Transverse colon (tissue), 4 donors: ENCODE measurements around the gene ALG1. TPM values are rescaled to one million over a fixed set of nuclear protein-coding genes. Genes with fewer than 3 reads are reported as not detected.
A peak's percentile ranks its signal among the peaks of the same experiment; 100 is the strongest.
"Not testable (repeated sequence)": the region's sequence is repeated elsewhere in the genome, so short reads cannot be mapped to it uniquely, and the experiment has no call there.

Experiments used
- DNase-seq: peaks from one replicate; pipeline ENCODE4 v3.0.0-alpha.2; 2019
- H3K27ac ChIP-seq, 4 donors: fragments of 200-600 bp; sonication (generic); 2 replicates each; pipeline ENCODE4 v1.5.1; 2016 to 2018; ENCODE audit warnings: inconsistent platforms in 4 of 4
- H3K27me3 ChIP-seq: fragments of 200-600 bp; sonication (generic); 2 replicates; pipeline ENCODE4 v1.5.1; 2017; ENCODE audit warnings: inconsistent platforms
- H3K36me3 ChIP-seq, 4 donors: fragments of 200-600 bp; sonication (generic); 2 replicates each; pipeline ENCODE4 v1.5.1; 2017 to 2019; ENCODE audit warnings: inconsistent platforms in 4 of 4
- H3K4me1 ChIP-seq, 4 donors: fragments of 200-600 bp; sonication (generic); 2 replicates each; pipeline ENCODE4 v1.5.1; 2017 to 2020; ENCODE audit warnings: inconsistent platforms in 4 of 4
- H3K4me3 ChIP-seq, 4 donors: fragments of 200-600 bp; sonication (generic); 1 replicate in 1 of 4; 2 replicates in 3 of 4; pipeline versions ENCODE4 v1.5.1 to v1.6.1; 2017 to 2019; ENCODE audit warnings: inconsistent platforms in 4 of 4
- H3K9me3 ChIP-seq, 2 donors: fragments of 200-600 bp; sonication (generic); 2 replicates each; pipeline ENCODE4 v1.5.1; 2017 to 2019; ENCODE audit warnings: inconsistent platforms in 2 of 2
- WGBS, 2 donors: methylation state at CpG; one replicate each; pipeline ENCODE4 v1.1.5; 2018; ENCODE audit warnings: low coverage in 1 of 2; 5-methylcytosine and 5-hydroxymethylcytosine counted together
- in situ Hi-C, 4 donors: fragments of 200-750 bp; cut with MboI; loops; one replicate each; pipeline versions ENCODE4 v1.15.0 to v1.15.1; 2017; ENCODE audit warnings: low sequenced_read_pairs in 3 of 4, low pct_ligation_motif_present in 1 of 4, low pct_unique_long_range_greater_than_20kb in 1 of 4
- intact Hi-C: fragments of 100-400 bp; cut with DNase I; formaldehyde crosslinking; loops from one replicate; pipeline ENCODE4 v1.15.1; 2023; ENCODE audit warnings: low total_unique reads
- total RNA-seq, 4 donors: library from RNA; depleted of rRNA; stranded (reverse); fragments of >200 nt; gene quantifications; one replicate each; pipeline ENCODE4 v1.1.0, GENCODE V29; 2016
- TF ChIP-seq, protein P1 (sequence below), 5 experiments: fragments of 200-600 bp in 3 of 5; fragments of 450-650 bp in 2 of 5; sonication (generic) in 3 of 5; IDR thresholded peaks; 1 replicate in 2 of 5; 2 replicates in 3 of 5; pipeline ENCODE4 v1.5.1; 2016 to 2017; ENCODE audit warnings: antibody characterized with exemption in 5 of 5, inconsistent platforms in 3 of 5, mild to moderate bottlenecking in 2 of 5, moderate library complexity in 1 of 5

The ALG1 gene
- total RNA-seq, 4 donors from 2014 or later = 24.4 to 111 (median 41.6) TPM

DNA sequence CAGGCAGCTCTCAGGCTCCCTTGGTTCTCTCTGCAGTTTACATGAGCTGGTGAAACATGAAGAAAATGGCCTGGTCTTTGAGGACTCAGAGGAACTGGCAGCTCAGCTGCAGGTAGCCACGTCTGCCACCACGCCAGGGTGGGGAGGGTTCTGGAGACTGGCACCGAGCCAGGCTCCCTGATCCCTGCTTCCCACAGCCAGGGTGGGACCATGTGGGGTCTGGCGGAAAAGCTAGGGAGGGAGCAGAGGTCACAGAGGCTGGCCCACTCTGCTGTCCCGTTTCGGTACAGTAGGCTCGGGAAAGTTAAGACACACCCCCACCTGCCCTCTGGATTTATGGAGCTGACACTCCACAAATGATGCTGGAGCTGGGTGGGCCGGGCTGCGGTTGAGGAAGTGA lies 12.0 kb downstream of the ALG1 start:
- 82 to 100% methylated on average over 2 to 9 of the region's 9 CpGs for WGBS, 2 donors
- in situ Hi-C loops, H3K9me3 ChIP-seq, intact Hi-C loops, H3K27me3 ChIP-seq, H3K27ac ChIP-seq, H3K36me3 ChIP-seq, DNase-seq, H3K4me3 ChIP-seq: not testable (repeated sequence)
- peaks cover 0 to 11% (median 5%) of the 10 kb centered on the region in 4 donors for H3K4me1 ChIP-seq

DNA sequence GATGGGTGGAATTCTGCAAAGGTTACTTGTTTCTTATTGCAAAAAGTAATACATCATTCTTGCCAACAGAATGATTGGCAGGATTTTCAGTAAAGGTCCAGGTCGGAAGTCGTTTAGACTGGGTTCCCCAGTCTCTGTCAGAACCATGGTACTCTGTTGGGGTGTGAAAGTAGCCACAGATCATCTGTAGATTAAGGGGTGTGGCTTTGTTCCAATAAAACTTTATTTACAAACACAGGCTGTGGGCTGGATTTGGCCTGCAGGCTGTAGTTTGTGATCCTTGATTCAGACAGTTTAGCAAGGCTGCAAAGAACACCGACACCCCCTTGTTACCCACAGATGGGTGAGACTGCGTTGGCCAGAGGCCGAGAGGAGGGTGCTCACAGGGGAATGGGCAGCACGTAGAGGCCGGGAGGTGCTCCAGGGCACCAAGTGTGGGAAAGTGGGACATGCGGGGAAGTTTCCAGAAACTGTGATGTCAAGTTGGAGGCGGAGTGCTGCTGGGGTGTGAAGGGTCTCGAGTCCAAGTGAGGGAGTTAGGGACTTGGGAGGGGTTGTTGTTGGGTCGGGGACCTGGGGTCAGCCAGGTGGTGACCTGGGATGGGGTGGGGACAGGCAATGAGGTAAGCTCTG lies 12.6 kb downstream of the ALG1 start:
- H3K9me3 ChIP-seq, H3K27me3 ChIP-seq, in situ Hi-C loops, H3K4me3 ChIP-seq, DNase-seq, intact Hi-C loops, H3K36me3 ChIP-seq, H3K27ac ChIP-seq: not testable (repeated sequence)
- WGBS, 2 donors = 77% methylated on average over 11 of the region's 11 CpGs; no CpG with 5 or more reads in 1 of the 2 donors
- H3K4me1 ChIP-seq = peaks cover 0 to 11% (median 5%) of the 10 kb centered on the region in 4 donors

DNA sequence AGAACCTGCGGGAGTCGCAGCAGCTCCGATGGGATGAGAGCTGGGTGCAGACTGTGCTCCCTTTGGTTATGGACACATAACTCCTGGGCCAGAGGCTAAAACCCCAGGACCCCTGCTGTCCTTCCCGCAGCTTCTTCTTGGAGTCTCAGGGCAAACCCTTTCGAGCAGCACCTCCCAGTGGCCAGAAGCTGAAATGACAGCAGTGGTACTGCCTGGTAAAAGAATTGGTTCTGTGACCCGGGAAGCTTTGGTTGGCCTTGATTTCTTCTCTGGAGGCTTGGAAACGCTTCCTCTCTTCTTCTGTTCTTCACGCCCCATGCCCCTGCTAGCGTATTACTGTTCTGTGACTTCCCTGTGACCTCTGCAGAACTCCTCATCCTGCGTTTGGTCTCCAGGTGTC lies 13.2 kb downstream of the ALG1 start:
- H3K9me3 ChIP-seq, intact Hi-C loops, H3K36me3 ChIP-seq, H3K27me3 ChIP-seq, in situ Hi-C loops, H3K27ac ChIP-seq, H3K4me3 ChIP-seq: not testable (repeated sequence)
- peak; percentile 57 for DNase-seq
- 67 to 76% methylated on average over 4 to 10 of the region's 10 CpGs for WGBS, 2 donors
- peaks cover 0 to 11% (median 5%) of the 10 kb centered on the region in 4 donors for H3K4me1 ChIP-seq
- TF ChIP-seq, protein P1, sequence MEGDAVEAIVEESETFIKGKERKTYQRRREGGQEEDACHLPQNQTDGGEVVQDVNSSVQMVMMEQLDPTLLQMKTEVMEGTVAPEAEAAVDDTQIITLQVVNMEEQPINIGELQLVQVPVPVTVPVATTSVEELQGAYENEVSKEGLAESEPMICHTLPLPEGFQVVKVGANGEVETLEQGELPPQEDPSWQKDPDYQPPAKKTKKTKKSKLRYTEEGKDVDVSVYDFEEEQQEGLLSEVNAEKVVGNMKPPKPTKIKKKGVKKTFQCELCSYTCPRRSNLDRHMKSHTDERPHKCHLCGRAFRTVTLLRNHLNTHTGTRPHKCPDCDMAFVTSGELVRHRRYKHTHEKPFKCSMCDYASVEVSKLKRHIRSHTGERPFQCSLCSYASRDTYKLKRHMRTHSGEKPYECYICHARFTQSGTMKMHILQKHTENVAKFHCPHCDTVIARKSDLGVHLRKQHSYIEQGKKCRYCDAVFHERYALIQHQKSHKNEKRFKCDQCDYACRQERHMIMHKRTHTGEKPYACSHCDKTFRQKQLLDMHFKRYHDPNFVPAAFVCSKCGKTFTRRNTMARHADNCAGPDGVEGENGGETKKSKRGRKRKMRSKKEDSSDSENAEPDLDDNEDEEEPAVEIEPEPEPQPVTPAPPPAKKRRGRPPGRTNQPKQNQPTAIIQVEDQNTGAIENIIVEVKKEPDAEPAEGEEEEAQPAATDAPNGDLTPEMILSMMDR (IDR thresholded peaks at IDR 0.05) = peak; percentile 56 to 64 (median 61)

DNA sequence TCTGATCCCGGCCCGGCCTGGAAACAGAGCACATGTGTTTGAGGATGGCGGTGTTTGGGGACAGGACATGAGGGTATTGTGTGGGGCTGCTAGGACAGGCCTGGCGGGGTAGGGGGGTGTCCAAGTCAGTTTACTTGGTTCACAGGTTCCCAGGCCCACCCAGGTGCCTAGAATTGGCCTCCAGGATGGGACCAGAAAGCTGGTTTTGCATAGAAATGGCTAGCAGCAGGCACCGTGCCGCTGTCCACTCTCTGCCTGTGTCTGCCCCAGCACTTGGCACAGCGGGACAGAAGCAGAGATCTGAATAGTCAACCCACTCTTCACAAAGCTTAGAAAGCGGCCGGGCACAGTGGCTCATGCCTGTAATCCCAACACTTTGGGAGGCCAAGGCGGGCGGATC lies 14.1 kb downstream of the ALG1 start:
- H3K27me3 ChIP-seq, H3K4me1 ChIP-seq, H3K36me3 ChIP-seq, H3K27ac ChIP-seq, H3K4me3 ChIP-seq, DNase-seq, intact Hi-C loops, H3K9me3 ChIP-seq, in situ Hi-C loops: not testable (repeated sequence)
- 85 to 89% methylated on average over 4 to 11 of the region's 11 CpGs for WGBS, 2 donors

DNA sequence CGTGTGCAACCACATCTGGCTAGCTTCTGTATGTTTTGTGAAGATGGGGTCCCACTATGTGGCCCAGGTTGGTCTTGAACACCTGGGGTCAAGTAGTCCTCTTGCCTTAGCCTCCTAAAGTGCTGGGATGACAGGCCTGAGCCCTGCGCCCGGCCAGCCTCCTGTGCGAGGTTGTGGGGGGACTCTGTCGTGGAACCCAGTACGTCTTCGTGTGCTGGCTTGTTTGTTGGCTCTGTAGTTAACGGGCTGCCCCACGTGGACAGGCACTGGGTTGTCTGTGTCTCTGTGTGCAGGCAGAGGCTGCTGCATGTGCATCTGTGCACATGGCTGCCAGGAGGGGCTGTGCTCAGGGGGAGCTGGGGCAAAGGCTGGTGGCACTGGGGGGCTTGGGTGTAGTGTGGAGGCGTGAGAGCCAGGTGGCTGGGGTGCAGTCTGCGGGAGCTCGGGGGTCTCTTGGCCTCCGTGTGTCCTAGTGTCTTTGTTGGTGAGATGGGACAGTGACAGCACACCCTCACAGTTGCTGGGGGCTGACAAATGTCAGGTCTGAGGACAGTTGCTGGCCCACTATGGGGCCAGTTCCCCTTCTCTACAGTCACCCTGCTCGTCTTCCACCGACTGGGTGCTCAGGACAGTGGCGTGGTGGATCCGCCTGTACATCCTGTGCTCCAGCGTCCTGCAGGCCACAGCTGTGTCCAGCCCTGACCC lies 16.6 kb downstream of the ALG1 start:
- H3K4me3 ChIP-seq, in situ Hi-C loops, H3K36me3 ChIP-seq, H3K9me3 ChIP-seq, H3K27ac ChIP-seq, intact Hi-C loops, H3K4me1 ChIP-seq, H3K27me3 ChIP-seq, DNase-seq: not testable (repeated sequence)
- 90% methylated on average over 18 of the region's 18 CpGs; no CpG with 5 or more reads in 1 of the 2 donors for WGBS, 2 donors

DNA sequence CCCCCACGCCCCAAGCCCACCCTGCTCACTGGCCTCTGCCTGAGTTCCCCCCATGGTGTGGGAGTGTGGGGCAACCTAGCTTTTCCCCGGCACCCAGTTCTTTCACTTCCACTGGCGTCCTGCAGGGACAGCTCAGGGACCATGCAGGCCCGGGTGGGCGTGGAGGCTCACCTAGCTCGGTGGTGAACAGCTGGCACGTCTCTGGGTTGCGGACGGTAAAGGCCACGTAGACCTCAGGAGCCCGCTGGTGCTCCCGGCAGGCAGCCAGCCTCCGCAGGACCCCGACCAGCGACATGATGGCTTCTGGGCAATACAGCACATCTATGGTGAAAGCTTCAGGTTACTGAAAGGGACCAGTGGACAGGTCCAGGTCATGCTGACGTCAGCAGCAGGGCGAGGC lies 17.3 kb downstream of the ALG1 start:
- WGBS, 2 donors = 90% methylated on average over 17 of the region's 17 CpGs; no CpG with 5 or more reads in 1 of the 2 donors
- H3K4me1 ChIP-seq, H3K9me3 ChIP-seq, intact Hi-C loops, H3K4me3 ChIP-seq, H3K27me3 ChIP-seq, H3K27ac ChIP-seq, DNase-seq, H3K36me3 ChIP-seq, in situ Hi-C loops: not testable (repeated sequence)

DNA sequence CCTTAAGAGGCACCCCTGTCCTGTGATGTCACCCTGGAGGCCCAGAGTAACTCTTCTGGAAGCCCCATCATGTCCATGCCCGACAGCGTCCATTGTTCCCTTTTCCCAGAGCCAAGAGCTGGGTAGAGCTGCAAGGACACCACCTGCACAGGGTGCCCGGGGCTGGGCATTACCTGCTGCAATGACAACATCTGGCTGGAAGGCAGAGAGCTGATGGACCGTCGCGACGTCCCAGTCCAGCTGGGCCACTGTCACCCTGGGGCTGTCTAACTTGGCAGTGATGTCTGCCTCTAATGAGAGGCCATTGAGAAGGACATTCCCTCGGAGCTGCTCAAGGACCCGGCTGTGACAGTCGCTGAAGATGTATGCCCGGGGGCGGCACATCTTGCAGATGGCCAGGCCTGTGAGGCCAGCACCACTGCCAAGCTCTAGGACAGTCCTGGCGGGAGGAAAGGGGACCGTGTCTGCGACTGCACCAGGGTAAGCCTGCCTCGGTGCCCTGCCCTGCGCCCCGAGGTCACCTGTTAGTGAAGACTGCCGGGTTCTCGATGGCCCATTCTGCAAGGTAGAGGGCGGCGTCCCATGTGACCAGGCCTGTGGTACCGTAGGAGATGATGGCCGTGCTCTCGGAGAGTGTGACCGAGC lies 18.4 kb downstream of the ALG1 start:
- H3K27me3 ChIP-seq, H3K27ac ChIP-seq, H3K36me3 ChIP-seq, in situ Hi-C loops, DNase-seq, H3K9me3 ChIP-seq, H3K4me1 ChIP-seq, H3K4me3 ChIP-seq: not testable (repeated sequence)
- intact Hi-C loops = loop anchor here (10.0 kb wide), 1 partner anchor 735 kb away; the partner anchor contains the start of gene PAM16
- 91% methylated on average over 23 of the region's 26 CpGs; no CpG with 5 or more reads in 1 of the 2 donors for WGBS, 2 donors

DNA sequence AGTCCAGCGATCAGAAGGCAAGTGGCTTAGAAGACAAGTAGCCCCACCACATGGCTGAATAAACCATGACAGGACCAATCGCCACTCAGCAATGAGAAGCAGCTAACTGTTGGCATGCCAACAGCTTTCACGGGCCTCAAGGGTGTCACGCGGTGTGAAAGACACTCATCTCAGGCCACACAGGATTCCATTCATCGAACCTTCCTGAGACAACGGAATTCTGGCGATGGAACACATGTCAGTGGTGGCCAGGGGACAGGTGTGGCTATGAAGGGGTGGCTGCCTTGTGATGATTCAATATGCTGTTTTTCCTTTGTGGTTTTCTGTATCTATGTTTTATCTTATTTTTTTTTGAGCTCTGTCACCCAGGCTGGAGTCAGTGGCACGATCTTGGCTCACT lies 18.9 kb downstream of the ALG1 start:
- in situ Hi-C loops, H3K36me3 ChIP-seq, DNase-seq, H3K4me3 ChIP-seq, H3K4me1 ChIP-seq, H3K27me3 ChIP-seq, H3K9me3 ChIP-seq, H3K27ac ChIP-seq: not testable (repeated sequence)
- 90 to 93% methylated on average over 3 to 9 of the region's 9 CpGs for WGBS, 2 donors
- intact Hi-C loops = loop anchor here (10.0 kb wide), 1 partner anchor 736 kb away; the partner anchor contains the start of gene PAM16

DNA sequence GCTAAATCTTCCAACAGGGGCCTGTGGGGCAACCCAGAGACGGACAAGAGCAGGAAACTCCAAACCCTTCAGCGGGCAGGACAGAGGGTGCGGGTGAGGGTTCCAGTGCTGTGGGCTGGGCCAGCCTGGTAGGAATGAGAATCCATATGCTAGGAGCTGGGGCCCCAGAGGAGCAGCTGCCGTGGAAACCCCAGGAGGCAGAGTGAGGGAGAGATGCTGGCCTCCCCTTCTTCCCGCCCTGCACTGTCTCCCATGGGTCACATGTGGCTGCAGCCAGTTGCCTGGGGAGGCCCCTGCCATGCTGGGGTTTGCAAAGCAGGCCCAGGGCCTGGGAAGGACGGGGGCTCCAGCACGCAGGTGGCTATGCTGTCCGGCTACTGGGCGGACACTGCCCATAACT lies 21.4 kb downstream of the ALG1 start:
- 81% methylated on average over 9 of the region's 9 CpGs; no CpG with 5 or more reads in 1 of the 2 donors for WGBS, 2 donors
- DNase-seq, H3K36me3 ChIP-seq, H3K4me3 ChIP-seq, H3K9me3 ChIP-seq, in situ Hi-C loops, H3K27ac ChIP-seq, H3K27me3 ChIP-seq, H3K4me1 ChIP-seq: not testable (repeated sequence)
- intact Hi-C loops = loop anchor here (10.0 kb wide), 1 partner anchor 738 kb away; the partner anchor contains the start of gene PAM16
